NOMO-1 (cell line): ENCODE measurements around the gene IP6K3.

Experiments used
- DNase-seq, 2 experiments: peaks; one replicate each; lab custom pipeline; 2025; ENCODE audit not compliant: unreplicated experiment in 2 of 2; lab: John Stamatoyannopoulos, UW

The IP6K3 gene

DNA sequence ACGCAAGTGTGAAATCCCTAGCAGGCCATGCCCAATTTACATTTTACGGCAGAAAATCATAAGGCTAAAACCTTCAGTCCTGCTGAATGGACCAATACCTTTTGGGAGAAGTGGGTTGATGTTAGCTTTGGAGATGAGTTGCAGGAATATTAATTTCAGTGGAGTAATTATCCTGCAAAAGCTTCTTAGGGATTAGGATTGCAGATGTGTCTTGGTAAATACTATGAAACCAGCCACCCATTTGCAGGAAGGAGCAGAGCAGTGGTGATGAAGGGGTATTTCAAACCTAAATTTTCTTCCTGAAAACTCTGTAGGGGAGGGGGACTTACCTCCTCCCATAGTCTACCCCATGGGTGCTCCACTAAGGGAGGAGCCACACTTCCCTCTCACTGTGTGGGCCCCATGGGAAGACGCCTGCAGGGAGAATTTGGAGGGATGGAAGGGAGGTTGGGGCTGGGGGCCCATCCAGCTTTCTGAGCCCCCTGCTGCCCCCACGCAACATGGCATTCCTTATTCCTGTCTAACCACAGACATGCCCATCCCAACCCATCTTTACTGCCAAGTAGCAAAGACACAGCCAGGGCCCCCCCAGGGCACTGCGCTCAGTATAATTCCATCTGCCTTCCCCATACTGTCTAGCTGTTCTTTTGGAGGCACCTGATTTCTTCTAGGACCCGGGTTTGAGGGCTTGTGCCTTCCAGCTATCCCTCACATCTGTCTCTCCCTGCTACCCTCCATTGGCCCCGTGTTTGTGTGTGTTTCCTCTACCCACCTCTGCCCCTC is 20.6 kb downstream of the IP6K3 start:
- DNase-seq: no peak

DNA sequence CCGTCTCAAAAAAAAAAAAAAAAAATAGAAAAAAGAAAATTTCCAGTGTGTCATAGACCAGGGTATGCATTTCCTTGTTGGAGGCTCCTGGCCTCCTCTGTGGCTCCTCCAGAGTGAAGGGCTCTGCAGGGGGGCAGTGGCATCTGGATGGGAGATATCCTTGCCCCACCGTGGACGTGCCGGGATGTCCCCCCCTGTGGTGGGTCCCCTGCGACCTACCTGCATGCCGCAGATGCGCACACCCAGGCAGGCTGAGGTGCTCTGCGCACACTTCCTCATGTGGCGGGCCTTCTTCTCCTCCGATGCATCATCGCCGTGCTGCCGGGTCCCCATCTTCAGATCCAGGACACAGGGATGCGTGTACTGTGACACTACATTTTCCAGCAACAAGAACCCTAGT is 21.5 kb downstream of the IP6K3 start:
- DNase-seq: no peak

DNA sequence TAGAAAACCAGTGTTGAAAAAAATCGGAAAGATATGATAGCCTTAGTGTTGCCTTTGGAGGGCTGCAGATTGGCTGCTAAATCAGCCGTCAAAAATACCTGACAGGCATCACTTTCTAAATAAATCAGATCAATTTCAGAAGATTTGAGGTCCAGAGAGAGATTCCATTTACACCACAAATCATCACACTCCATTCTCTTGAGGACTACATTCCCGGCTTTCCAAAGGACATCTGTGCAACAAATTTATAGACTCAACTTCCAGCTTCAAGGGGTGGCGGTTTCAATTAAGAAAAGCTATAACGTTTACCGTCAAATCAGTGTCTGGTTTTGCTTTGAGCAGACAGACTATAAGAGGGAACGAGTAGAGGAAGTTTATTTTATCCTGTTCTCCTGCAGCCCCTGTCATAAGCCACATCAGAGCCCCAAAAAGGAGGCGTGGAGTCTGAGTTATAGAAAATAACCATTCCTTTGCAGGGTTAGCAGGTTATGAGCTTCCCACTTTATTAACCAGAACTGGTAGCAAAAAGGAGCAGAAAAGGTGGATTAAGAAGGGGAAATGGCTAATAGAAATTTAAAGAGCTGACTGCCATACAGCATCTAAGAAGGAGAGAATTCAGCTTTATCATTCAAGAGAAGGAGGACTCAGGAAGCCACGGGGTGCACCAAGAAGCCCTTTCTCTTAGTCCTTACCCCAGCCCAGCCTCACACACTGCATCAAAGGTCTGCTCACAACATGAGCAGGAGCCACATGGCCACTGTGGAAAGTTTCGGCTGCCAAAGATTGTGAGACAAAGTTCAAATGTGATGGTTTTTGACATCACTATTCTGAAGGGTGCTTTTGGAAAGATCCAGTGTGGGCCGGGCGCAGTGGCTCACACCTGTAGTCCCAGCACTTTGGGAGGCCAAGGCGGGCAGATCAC is 22.3 kb downstream of the IP6K3 start:
- no peak for DNase-seq

- DNase-seq: no peak
Observed at GRCh38 chr6:33723371-33724085, 23.2 kb downstream of the IP6K3 start.

DNA sequence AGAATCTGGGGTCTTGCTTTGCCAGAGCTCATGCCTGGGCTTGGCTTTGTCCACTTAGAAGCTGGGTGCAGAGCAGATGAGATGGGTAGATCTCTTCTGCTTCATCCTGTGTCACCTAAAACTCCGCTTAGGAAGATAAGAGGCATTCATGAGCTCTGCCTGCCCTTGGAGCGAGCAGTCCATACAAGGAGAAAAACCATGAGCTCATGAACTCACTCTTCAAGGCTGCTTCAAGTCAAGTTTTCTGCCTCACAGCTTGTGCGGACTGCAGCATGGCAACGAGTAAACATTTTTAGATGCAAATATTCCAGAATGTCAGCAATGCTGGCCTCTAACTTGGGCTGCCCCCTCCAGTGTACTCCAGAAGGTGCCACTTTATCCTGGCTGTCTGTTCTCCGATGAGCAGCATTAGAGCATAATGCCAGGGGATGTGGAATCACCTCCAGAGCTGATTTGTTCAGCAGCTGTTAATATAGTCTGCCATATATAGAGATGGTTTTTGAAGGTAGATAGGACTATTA is 24.5 kb downstream of the IP6K3 start:
- DNase-seq: no peak

DNA sequence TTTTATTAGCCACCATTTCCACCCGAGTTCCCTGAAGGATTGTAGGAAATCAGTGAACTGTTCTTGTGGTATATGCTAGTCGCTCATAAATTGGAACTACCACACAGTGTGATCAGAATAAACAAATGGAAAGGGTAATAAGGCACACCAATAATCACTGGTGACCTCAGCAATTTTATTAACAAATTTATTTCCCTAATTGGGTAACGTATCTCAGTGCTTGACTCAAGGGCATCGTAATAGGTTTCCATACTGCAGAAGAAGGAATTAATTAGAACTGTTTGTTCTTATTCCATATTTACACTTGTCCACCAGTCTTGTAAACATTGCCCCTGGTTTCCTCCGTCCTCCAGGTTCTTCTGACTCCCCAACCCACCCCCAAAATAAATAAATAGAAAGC is 25.2 kb downstream of the IP6K3 start:
- DNase-seq: no peak

DNA sequence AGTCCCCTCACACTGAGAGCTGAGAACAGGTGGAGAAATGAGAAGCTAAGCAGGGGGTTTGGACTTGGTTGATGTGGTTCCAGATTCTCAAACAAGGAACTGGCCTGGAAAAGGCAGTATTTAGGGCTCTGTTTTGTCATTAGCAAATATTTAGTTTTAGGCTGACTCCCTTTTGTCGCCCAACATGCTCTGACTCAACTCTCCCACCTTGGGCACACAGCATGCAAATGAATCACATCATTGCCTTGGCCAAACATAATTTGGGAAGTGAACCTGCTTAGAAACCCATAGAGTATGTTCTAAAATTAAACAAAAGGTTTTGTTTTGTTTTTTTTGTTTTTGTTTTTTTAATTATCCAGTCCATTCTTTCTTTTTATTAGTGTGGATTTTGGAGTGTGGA is 25.7 kb downstream of the IP6K3 start:
- peak in 1 of 2 experiments; percentile 15 for DNase-seq

DNA sequence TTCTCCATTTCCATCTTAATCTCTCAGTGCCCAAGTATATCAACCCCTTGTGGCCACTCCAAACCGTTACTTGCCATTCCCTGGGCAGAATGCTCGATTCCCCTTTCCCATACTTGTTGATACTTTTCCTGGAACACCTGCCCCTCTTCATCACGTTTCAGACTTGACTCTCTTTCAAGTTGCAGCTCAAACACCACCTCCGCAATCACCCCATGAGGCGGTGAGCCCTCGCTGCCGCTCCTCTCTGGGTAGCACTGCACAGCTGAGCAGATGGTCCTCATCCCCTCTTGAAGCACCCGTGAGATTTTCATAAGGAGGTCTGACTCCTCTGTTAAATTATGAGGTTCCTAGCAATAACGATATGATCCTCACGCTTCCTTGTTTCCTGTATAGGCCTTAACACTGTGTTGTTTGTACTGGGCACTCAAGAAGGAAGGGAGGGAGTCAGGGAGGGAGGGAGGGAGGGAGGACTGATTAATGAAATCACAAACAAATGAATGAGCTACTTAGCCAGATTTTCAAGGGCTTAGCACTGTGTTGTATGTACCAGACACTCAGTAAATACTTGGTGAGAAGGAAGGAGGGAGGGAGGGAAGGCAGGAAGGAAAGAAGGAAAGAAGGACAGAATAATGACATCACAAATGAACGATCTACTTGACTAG is 27.2 kb downstream of the IP6K3 start:
- no peak for DNase-seq

DNA sequence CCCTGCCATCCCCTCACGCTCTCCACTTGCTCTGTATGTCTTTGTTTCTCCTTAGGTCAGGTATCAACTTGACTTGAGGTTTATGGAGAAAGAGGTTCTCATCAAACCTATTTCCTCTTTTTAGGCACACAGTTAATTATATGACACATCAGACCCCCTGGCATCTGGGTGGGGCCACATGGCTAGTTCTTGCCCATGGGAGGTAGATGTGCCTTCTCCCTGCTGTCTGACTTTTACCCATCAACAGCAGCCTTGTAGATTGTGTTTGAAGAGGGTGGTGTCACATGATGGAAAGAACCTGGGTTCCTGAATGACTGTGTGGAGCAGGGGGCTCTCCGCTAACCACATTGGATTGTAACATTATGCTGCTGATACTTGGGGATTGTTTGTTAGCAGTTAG is 28.0 kb downstream of the IP6K3 start:
- peak; percentile 42 to 70 for DNase-seq

DNA sequence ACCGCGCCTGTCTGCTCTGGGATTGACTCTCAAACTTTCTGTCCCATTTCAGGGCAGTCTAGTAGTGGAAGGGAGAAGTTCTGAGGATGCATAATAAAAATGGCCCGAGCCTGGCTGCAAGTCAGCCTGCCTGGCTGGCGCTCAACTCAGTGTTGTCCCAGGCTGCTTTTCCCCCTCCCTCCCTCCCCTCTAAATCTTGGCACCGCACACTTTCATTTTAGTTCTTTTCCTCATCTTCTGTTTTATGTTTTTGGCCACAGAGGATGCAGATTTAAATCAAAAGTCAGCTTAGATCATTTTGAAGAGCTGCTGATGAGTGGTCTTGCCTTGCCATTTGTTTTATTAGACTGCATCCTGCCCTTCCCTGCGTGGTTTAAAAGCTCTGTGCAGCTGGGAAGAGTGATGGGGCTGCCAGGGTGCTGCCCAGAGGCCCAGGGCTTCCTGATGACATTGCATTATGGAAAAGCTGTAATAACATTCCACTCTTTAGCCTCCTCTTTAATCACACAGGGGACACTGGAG is 28.7 kb downstream of the IP6K3 start:
- DNase-seq: no peak

GRCh38 chr6:33716890-33717632 is 29.6 kb downstream of the IP6K3 start:
- DNase-seq: no peak

DNA sequence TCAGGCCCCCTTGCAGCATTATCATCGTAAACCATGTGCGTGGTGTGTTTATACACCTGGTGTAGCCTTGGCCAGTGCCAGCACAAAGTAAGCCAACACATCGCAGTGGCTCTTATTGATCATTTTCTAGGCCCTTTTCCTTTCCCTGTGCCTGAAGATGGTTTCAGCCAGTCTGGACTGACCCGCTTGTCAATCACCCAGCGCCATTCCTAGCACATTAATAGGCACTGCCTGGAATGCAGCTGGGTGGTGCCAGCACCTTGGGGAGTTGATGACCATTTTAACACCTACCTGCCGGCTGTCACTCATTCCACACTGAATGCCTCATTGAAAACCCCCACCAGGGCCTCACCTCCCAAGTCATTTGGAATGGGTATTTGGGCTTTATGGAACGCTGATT is 30.3 kb downstream of the IP6K3 start:
- DNase-seq: no peak

DNA sequence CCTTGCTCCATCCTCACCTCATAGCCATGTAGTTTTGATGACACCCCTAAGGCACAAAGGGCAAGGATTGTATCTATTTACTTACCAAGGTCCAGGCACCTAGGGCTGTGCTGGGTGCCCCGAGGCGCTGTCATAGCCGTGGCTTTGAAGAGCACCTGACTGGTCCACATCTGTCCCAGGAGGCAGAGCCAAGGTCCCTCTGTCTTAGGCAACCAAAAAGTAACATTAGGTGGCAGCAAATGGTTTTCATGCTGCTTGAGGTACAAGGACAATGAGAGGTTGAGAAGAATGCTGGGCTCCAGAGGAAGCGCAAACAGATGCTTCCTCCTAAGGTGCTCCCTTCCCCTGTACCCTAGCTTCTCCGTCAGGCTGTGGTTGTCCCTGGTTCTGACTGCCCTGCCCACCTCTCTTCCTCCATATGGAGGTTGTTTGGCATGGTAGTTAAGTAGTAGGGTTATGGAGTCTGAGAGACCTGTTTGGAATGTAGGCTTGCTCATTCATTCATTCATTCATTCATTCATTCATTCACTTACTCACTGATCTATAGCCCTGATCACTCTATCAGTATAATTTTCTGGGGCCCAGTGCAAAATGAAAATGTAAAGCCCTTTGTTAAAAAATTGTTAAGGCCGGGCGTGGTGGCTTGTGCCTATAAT is 32.2 kb downstream of the IP6K3 start:
- no peak for DNase-seq

DNA sequence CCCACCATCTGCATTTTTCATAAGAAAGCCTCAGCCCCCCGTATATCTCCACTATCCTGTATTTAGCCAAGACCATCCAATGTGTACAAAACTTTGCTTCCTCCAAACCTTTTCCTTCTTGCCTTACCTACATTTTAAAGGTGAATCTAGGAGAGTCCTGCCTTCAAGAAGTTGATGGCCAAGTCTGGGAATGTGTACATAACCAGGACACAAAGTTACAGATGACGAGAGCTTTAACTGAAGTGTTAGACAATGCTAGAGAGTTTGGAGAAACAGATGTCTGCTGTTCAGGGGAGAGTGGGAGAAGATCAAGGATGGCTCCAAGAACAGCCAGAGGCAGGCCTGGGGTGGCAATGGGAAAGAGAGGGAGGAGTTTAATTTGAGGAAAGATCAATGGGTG is 32.9 kb downstream of the IP6K3 start:
- no peak for DNase-seq

DNA sequence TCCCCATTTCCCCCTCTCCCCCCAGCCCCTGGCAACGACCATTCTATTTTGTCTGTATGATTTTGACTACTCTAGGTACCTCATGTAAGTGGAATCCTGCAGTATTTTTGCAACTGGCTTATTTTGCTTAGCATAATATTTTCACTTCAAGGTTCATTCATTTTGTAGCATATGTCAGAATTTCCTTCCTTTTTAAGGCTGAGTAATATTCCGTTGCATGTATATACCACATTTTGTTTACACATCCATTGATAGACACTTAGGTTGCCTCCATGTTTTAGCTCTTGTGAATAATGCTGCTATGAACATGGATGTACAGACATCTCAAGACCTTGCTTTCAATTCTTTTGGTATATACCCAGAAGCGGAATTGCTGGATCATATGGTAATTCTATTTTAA is 33.8 kb downstream of the IP6K3 start:
- DNase-seq: no peak

GRCh38 chr6:33711140-33712129 is 35.3 kb downstream of the IP6K3 start, which contains the start of gene UQCC2:
Gene UQCC2 (minus strand): TSS chr6:33711700. CDS start chr6:33711686, 14 bp downstream.
- peak; percentile 93 to 94 for DNase-seq

GRCh38 chr6:33710296-33711121 is 36.2 kb downstream of the IP6K3 start:
- DNase-seq: peak; percentile 25 to 40
